WI38 (cell line): ENCODE results near the gene NACAD.

ENCODE experiments used
- H3K4me3 ChIP-seq: 2 replicates; pipeline ENCODE4 v1.5.1; 2011; ENCODE audit warnings: low read depth, mild to moderate bottlenecking, control low read depth, low read length
- TF ChIP-seq, protein P1 (sequence below): IDR thresholded peaks from 2 replicates; pipeline ENCODE4 v1.5.1; 2012; ENCODE audit warnings: low read depth, mild to moderate bottlenecking, control low read depth, low read length

The NACAD gene

DNA sequence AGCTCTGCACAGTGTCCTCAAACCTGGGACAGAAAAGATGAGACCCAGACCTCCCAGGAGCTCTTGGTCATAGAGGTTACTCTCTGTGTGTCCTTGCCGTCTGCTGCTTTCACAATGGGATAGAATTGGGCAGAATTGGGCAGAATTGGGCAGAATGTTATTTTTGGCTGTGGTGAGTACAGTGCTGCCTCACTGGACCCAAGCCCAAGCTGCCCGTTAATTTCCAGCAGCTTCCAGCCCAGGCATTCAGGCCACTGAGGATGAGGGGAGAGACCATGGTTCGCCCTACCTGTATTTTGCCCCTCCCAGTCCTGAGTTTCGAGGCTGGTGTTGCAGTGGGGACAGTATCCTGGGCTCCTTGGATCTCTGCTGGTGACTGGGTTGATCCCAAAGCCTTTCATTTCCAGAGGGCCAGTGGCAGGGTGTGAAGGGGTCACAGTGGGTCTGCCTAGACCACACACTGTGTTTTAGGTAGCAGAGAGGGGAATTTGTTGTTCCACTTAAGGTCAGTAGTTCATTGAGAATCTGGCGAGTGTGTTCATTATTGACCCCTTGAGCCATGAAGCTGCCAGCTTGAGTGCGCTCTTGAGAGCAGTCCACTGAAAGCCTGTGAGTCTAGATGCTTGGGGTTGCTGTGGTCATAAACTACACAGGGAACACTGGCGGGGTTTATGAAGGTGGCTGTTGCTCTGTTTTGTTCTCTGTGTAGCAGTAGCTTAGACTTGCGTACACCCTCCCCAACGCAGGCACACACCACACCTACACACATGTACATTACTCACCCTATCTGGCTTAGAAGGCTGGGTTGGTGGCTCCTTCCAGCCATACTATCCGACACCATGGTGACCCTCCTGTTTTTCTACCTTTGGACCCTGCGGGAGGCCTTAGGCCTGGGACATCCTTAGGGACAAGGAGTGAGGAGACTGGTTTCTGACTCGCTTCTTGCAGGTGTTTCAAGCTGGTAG is 23.5 kb downstream of the NACAD start:
- H3K4me3 ChIP-seq, result no peak overlapping the region
- TF ChIP-seq, protein P1, sequence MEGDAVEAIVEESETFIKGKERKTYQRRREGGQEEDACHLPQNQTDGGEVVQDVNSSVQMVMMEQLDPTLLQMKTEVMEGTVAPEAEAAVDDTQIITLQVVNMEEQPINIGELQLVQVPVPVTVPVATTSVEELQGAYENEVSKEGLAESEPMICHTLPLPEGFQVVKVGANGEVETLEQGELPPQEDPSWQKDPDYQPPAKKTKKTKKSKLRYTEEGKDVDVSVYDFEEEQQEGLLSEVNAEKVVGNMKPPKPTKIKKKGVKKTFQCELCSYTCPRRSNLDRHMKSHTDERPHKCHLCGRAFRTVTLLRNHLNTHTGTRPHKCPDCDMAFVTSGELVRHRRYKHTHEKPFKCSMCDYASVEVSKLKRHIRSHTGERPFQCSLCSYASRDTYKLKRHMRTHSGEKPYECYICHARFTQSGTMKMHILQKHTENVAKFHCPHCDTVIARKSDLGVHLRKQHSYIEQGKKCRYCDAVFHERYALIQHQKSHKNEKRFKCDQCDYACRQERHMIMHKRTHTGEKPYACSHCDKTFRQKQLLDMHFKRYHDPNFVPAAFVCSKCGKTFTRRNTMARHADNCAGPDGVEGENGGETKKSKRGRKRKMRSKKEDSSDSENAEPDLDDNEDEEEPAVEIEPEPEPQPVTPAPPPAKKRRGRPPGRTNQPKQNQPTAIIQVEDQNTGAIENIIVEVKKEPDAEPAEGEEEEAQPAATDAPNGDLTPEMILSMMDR, result no peak

DNA sequence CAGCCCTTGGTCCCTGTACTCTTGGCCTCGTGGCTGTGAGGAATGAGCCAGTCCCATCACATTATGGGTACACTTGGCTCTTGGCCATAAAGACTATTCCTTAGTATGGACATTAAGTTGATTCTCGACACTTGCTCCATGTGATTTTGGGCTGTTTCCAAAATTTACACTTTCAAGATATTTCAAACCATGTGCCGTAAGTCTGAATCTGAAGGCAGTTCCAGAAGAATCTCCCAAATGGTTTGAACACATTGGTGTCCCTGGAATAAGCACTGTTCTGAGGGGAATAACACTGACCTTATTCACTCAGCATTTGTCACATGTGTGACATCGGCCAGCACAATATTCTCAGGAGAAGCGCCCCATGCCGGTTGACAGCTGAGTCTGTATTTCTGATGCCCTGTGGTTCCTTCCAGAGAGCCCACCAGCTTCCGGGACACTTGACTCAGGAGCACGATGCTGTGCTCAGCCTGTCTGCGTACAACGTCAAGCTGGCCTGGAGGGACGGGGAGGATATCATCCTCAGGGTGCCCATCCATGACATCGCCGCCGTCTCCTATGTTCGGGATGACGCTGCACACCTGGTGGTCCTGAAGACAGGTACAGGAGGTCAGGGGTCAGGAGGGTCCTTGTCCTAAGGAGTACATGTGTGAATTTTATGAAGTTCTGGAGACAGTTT is 24.6 kb downstream of the NACAD start:
- TF ChIP-seq, protein P1, result no peak
- no peak overlapping the region for H3K4me3 ChIP-seq

DNA sequence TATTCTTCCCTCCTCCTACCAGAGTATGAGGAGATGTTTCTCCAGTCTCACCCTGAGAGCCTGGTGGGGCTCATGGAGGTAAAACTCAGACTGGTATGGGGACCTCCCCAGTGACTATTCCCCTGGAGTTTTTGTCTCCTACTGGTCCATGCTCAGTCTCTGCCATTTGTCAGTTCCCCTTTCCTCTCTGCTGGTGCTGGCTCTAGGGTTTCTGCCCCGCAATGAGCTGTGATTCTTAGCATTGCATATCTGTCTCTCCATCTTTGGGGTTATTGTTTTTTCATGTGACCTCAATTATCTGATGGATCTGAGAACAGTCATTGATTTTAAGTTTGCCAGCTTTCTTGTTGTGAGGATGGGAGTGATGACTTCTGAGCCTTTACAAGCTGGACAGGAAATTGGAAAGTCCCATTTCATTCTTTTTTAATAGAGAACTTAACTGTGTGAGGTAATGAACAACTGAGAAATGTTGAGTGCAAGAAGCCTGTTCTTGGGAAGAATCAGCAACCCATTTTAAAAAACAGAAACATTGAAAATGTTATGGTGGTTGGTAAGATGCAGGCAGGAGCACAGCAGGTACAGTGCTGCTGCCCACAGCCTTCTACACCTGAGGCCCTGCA is 26.9 kb downstream of the NACAD start:
- TF ChIP-seq, protein P1, result no peak
- H3K4me3 ChIP-seq, result no peak overlapping the region

DNA sequence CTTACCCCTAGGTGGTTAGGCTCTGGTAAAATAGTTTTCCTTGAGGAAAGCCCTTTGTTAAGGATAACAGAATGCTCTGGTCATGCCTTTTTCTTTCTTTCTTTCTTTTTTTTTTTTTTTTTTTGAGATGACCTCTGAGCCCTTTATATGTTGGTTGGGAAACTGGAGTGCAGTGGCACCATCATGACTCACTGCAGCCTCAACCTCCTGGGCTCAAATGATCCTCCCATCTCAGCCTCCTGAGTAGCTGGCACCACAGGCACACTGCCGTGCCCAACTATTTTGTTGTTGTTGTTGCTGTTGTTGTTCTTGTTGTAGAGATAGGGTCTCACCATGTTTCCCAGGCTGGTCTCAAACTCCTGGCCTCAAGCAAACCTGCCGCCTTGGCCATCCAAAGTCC is 27.4 kb downstream of the NACAD start:
- TF ChIP-seq, protein P1, result no peak
- H3K4me3 ChIP-seq, result no peak overlapping the region

DNA sequence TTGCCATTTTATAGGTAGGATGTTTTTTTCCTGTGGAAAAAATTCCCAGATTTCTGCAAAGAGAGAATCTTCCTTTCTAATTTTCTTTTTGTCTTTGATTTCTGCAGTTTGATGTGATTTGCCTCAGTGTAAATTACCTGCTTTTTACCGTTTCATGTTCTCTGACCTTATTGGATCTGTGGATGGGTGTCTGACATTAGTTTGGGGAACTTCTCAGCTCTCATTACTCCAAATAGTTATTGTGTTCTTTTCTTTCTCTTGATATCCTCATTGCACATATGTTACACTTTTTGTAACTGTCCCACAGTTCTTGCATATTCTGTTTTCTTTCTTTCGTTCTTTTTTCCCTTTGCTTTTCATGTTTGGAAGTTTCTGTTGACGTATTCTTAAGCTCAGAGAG is 28.5 kb downstream of the NACAD start:
- no peak overlapping the region for H3K4me3 ChIP-seq
- TF ChIP-seq, protein P1, result no peak

DNA sequence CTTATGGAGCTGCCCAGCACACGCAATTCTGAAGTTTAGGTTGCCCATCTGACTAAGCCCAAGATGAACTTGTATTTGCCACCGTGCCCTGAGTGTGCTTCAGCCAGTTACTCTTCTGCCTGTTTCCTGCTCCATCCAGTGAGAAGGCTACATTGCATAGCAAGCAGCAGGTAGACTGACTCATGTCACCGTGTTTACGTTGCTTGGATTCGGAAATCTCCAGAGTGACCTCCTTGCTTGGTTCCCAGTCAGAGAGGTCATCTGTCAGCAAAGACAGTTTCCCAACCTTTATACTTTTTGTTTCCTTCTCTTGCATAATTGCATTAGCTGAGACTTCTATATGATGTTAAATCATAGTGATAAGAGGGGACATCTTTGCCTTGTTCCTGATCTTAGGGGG is 30.9 kb downstream of the NACAD start:
- no peak overlapping the region for H3K4me3 ChIP-seq
- TF ChIP-seq, protein P1, result no peak
